Hepatic stellate cell (primary cell): ENCODE data around the gene MYO1D.
"Not testable (repeated sequence)": the region's sequence is repeated elsewhere in the genome, so short reads cannot be mapped to it uniquely, and the experiment has no call there.

Experiments
- DNase-seq: peaks from one replicate; pipeline ENCODE4 v3.0.0; 2011; ENCODE audit warnings: low spot score

Gene MYO1D

DNA sequence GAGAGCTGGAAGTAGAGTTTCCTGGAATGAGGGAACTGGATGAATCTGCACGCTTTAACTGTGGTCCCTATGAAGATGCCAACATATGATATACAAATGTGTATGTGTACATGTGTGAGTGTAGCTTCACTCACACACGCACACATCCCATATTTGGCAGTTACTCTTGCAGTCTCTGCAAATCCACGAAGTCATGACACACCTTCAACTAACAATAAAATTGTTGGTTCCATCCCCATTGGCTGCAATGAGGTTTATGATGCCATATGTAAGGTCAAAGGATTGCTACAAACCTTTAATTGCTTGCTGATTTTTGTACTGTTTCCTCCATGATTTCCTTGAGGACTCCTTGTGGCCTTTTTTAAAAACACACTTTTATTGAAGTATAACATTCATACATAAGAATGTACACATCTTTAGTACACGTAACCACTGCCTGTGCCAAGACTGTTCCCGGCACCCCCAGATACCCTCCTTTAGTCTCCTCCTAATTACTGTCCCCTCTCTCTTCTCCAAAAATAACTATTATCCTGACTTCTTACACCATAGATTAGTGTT lies 22.0 kb downstream of the MYO1D start:
- DNase-seq = no peak

GRCh38 chr17:32854207-32854606 lies 22.7 kb downstream of the MYO1D start:
- DNase-seq = no peak

GRCh38 chr17:32852811-32853210 lies 24.1 kb downstream of the MYO1D start:
- DNase-seq = peak; percentile 13

DNA sequence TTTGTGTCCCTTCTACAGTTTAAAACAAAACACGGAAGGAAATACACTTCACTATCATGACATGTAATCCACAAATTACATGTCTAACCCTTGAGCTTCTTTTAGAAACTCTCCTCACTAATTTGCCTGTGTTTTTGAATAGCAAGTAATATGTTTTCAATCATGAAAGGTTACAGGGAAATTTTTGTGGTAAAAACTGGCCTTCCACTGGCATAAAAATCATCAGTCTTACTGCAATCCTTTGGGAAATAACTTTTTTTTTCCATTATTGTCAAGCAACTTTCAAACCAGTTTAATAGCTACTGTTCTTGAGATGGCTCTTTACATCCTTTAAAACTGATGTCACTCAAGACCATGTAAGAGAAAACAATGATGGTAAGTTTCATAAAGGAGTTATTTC lies 27.0 kb downstream of the MYO1D start:
- no peak for DNase-seq

DNA sequence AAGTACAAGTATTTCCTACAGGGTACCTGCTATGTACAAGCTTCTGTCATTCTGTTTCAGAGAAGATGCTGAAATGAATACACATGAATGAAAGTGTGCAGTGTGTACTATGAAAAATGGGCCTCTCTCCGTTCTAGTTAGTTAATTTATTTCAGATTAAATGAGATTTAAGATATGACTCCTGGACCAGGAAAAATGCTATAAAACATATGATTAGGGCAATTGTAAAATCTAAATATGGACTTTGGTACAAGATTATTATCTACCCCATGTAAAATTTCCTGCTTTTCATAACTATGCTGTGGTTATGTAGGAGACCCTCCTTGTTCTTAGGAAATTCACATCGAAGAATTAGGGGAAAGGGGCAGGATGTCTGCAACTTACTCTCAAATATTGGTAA lies 28.9 kb downstream of the MYO1D start:
- DNase-seq = no peak

DNA sequence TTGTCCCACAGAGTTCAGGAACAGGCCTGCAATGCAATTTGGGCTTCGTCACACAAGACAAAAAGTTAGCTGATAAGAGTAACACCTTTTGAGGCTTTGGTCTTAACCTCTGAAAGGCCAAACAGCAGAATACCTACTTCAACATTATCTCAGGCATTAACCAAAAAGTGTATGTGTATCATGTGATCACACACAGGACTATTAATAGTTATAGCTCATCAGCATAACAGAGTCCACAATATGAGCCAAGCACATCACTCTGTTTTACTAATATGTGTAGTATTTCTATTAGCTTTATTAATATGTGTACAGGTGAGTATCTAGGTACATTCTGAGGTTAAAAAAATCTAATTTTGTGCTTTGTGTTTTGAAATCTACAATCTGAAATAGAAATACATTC lies 30.8 kb downstream of the MYO1D start:
- no peak for DNase-seq

DNA sequence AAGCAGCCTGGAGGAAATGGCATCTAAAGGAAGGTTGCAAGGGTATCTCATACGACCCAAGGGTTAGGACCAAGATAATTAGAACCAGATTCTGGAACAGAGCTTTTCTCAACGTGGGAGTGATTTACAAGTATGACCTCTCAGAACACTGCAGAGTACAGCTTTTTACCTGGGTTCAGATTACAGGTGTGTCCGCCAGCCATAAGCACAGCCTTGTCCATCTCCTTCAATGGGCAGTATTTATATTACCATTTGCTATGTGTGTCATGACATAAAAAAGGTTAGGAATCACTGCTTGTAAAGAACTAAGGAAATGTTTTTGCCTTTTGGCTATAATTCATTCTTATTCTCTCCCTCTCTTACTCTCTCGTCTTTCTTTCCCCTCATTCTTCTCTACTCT lies 36.7 kb downstream of the MYO1D start:
- no peak for DNase-seq

DNA sequence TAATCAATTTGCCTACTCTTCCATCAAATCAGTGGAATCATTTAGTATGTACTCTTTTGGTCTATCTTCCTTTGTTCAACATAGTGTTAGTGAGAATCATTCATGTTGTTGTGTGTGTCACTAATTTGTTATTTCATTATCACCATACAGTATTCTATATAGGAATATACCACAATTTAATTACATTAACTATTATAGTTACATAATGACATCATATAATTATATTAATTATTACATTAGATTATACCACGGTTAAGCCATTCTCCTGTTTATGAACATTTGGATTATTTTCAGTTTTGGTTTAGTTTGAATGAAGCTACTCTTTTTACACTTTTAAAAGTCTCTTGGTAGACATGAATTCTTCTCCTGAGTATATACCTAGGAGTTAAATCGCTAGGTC lies 40.4 kb downstream of the MYO1D start:
- DNase-seq = no peak

GRCh38 chr17:32835291-32835761 lies 41.6 kb downstream of the MYO1D start:
- no peak for DNase-seq

DNA sequence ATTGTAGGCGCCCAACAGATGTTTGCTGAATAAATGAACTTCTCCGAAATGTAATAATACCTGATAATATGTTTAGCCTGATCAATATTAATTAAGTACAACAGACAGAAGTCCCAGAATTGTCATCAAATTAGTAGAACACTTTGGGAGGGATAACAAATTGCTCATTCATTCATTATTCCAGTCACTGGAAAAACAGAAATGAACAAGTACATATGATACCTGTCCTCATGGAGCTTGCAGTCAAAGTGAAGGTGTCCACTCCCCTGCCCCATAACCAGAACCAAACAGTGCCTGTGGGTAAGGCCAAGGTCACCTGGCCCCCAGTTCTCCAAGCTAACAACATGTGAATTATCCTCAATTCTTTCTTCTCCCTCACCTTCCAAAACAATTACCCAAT lies 42.8 kb downstream of the MYO1D start:
- no peak for DNase-seq

- no peak for DNase-seq
Measured at GRCh38 chr17:32833526-32833925, 43.4 kb downstream of the MYO1D start.

- DNase-seq = no peak
Measured at GRCh38 chr17:32833076-32833475, 43.8 kb downstream of the MYO1D start.

GRCh38 chr17:32831627-32832243 lies 45.2 kb downstream of the MYO1D start:
- no peak for DNase-seq

DNA sequence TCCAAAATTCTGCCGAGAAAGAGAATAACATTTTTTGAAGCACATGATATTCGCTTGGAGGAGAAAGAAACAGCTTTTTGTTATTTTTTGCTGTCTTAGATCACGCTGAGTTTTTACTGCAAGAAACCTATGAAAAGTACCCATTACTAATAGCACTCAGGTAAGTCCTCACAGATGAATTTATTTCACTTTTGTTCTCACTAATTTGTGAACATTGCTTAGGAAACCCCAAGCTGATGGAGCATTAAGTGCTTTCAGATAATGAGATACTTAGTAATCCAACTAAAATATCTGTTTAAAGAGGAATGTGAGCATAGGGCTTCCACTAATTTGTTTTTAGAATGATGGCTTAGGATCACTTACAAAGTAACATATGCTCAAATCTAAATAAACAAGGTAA lies 45.7 kb downstream of the MYO1D start:
- DNase-seq = no peak

DNA sequence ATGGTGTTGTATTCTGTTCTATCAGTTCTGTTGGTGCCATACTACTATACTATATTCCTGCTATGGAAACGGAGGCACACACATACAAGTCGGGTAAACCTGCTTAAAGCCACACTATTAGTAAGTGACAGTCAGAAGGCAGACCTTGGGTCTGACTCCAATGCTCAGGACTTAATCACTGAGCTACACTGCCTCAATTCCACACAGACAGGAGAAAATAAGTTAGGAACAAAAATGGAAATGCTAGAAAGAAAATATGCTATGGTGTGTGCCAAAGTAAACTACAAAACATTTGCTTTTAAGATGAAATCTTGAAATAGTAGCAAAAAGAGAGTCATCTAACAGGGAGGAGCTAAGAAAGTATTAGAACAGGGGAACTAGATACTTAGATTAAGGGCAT lies 48.1 kb downstream of the MYO1D start:
- peak; percentile 23 for DNase-seq

DNA sequence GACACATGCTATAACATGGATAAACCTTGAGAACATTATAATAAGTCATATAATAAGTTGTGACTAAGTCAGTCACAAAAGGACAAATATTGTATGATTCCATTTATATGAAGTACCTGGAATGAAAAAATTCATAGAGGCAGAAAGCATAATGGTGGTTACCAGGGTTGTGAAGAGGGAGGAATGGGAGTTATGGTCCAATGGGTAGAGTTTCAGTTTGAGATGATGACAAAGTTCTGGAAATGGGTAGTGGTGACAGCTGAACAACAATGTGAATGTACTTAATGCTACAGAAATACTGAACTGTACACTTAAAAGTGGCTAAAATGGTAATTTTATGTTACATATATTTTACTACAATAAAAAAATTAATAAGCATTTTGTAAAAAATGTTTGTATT lies 49.7 kb downstream of the MYO1D start:
- DNase-seq = no peak

- DNase-seq = no peak
Measured at GRCh38 chr17:32826076-32826475, 50.8 kb downstream of the MYO1D start.

DNA sequence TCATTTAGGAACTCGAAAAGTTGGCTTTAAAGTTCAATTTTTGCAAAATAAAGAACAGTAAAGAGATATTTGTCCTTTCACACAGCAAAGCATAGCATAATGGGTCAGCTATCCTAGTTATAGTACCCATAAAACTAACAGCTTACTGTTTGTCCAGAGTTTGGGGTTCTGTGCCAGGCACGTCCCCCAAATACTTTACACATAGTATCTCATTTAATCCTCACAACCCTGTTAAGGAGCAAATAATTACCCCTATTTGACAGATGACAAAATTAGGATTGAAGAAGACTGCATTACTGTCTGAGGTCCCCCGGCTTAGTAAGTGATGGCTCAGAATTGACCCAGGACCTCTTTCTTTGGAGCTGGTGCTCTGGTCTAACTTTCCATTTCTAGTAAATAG lies 52.6 kb downstream of the MYO1D start:
- no peak for DNase-seq

- peak; percentile 23 for DNase-seq
Measured at GRCh38 chr17:32822996-32823395, 53.9 kb downstream of the MYO1D start.

DNA sequence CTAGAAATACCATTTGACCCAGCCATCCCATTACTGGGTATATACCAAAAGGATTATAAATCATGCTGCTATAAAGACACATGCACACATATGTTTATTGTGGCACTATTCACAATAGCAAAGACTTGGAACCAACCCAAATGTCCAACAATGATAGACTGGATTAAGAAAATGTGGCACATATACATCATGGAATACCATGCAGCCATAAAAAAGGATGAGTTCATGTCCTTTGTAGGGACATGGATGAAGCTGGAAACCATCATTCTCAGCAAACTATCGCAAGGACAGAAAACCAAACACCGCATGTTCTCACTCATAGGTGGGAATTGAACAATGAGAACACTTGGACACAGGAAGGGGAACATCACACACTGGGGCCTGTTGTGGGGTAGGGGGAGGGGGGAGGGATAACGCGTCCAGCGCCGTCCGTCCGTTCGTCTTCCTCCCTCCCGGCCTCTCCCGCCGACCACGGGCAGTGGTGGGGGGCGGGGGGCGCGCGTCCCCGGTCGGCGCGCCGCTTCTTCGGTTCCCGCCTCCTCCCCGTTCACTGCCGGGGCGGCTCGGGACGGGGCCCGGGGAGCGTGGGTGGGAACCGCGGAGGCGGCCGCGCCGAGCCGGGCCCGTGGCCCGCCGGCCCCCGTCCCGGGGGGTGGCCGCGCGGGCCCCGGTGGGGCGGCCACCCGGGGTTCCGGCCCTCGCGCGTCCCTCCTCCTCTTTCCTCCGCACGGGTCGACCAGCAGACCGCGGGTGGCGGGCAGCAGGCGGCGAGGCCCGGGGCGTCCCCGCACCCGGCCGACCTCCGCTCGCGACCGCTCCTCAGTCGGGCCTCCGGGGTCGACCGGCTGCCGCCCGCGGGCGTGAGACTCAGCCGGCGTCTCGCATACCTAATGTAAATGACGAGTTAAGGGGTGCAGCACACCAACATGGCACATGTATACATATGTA lies 54.7 kb downstream of the MYO1D start:
- not testable (repeated sequence) for DNase-seq

- no peak for DNase-seq
Measured at GRCh38 chr17:32820440-32820839, 56.5 kb downstream of the MYO1D start.

GRCh38 chr17:32819787-32820186 lies 57.1 kb downstream of the MYO1D start:
- no peak for DNase-seq

DNA sequence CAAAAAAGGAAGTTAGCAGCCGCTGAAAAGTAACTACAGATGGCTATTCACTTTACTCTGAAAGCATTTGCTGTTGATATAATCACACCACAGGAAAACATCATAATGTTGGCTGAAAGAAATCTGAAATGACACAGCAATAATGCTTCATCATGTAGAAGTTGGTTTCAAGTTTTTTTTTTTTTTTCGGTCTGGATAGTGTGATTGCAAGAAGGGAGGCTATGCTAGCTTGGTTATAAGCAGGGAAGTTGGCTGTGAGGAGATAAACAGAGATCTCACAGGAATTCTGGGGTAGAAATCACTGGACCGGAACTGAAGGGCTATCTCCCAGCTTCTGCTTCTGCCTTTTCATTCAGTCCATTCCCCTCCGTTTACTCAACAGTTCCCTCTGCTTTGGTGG lies 57.9 kb downstream of the MYO1D start:
- DNase-seq = peak; percentile 31
